A549 (cell line): ENCODE results near the gene C20orf141.

Experiments used
- CTCF ChIP-seq: fragments of >200 bp; sonication (Bioruptor Twin); formaldehyde crosslinking; IDR thresholded peaks from 3 replicates; pipeline ENCODE4 v1.5.1; 2016
- EHMT2 ChIP-seq: fragments of 200-600 bp; sonication (generic); IDR thresholded peaks from 2 replicates; pipeline ENCODE4 v1.6.1; 2016; ENCODE audit warnings: antibody characterized with exemption, low read depth, mild to moderate bottlenecking, moderate library complexity
- EP300 ChIP-seq, 2 experiments: fragments of >200 bp; sonication (Bioruptor Twin); formaldehyde crosslinking; IDR thresholded peaks; 2 replicates in 1 of 2; 3 replicates in 1 of 2; pipeline ENCODE4 v1.6.1; 2016 to 2017
- FOSL2 ChIP-seq, 2 experiments: fragments of 450-650 bp in 1 of 2; fragments of >200 bp in 1 of 2; sonication (Bioruptor Twin) in 1 of 2; formaldehyde crosslinking; IDR thresholded peaks; 2 replicates each; pipeline versions ENCODE4 v1.5.0 to v1.6.1; 2016 to 2020; ENCODE audit warnings: mild to moderate bottlenecking in 1 of 2, moderate library complexity in 1 of 2
- FOXS1 ChIP-seq: fragments of 250-450 bp; sonication (Bioruptor Pico); IDR thresholded peaks from 2 replicates; pipeline ENCODE4 v1.5.0; 2020; ENCODE audit warnings: mild to moderate bottlenecking, moderate library complexity
- GATA3 ChIP-seq: IDR thresholded peaks from 2 replicates; pipeline ENCODE4 v1.6.1; 2012; ENCODE audit warnings: borderline replicate concordance
- HOXB13 ChIP-seq: fragments of 250-450 bp; sonication (Bioruptor Pico); IDR thresholded peaks from 2 replicates; pipeline ENCODE4 v1.5.0; 2020; ENCODE audit warnings: low read depth, mild to moderate bottlenecking, moderate library complexity
- JUNB ChIP-seq: fragments of >200 bp; sonication (Bioruptor Twin); formaldehyde crosslinking; IDR thresholded peaks from 2 replicates; pipeline ENCODE4 v1.6.1; 2016
- KDM5A ChIP-seq: fragments of 200-600 bp; sonication (generic); IDR thresholded peaks from 2 replicates; pipeline ENCODE4 v1.6.1; 2016; ENCODE audit warnings: antibody characterized with exemption, mild to moderate bottlenecking
- PBX3 ChIP-seq: IDR thresholded peaks from 2 replicates; pipeline ENCODE4 v1.6.1; 2012
- POLR2A ChIP-seq: IDR thresholded peaks from 2 replicates; pipeline ENCODE4 v1.6.1; 2012; ENCODE audit warnings: mild to moderate bottlenecking, low read length
- RAD21 ChIP-seq, 2 experiments: fragments of >200 bp in 1 of 2; sonication (Bioruptor Twin) in 1 of 2; formaldehyde crosslinking in 1 of 2; IDR thresholded peaks in 1 of 2; conservative IDR thresholded peaks in 1 of 2; 2 replicates in 1 of 2; 3 replicates in 1 of 2; pipeline ENCODE4 v1.6.1; 2012 to 2018; ENCODE audit warnings: inconsistent platforms in 1 of 2
- ZNF302 ChIP-seq: fragments of 250-450 bp; sonication (Bioruptor Pico); IDR thresholded peaks from 2 replicates; pipeline ENCODE4 v1.9.0; 2021; ENCODE audit warnings: inconsistent platforms, mild to moderate bottlenecking, moderate library complexity

DNA sequence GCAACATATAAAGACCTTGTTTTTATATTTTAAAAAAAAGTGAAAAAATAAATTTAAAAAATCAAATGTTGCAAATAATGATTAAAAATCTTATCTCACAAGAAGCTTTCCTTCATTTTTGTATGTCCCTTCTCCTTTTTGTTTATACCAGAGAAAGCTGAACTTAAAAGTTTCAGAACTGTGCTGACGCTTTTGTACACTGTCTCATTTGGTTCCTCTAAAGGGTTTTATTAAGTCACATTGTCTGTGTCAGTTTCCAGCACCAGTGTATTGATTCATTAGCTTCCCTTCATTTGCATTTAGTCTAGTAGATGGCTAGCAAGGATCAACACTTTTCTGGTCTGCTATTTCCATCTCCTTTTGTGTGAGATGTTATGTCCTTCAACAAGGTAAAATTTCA lies 19.0 kb downstream of the C20orf141 start:
- TF ChIP-seq HOXB13 (CRISPR knock-in tag) = no peak
- no peak for TF ChIP-seq POLR2A
- TF ChIP-seq CTCF = no peak
- no peak for TF ChIP-seq JUNB
- no peak for TF ChIP-seq FOXS1 (CRISPR knock-in tag)
- no peak for TF ChIP-seq EP300 (IDR thresholded peaks at IDR 0.05)
- TF ChIP-seq ZNF302 = no peak
- TF ChIP-seq PBX3 = no peak
- no peak for TF ChIP-seq GATA3
- TF ChIP-seq EHMT2 = no peak
- TF ChIP-seq RAD21 (conservative IDR thresholded peaks at IDR 0.05 in 1 of 2, IDR thresholded peaks at IDR 0.05 in 1 of 2) = no peak
- TF ChIP-seq KDM5A = no peak
- no peak for TF ChIP-seq FOSL2 (IDR thresholded peaks at IDR 0.05)
- no peak for TF ChIP-seq FOSL2 (CRISPR knock-in tag; IDR thresholded peaks at IDR 0.05)
